Sigmoid colon (tissue), 4 donors: ENCODE measurements around the gene DMBT1.

Experiments used
- CTCF ChIP-seq, 4 experiments: fragments of 450-650 bp in 3 of 4; fragments of 200-600 bp in 1 of 4; IDR thresholded peaks; one replicate each; pipeline ENCODE4 v1.5.1; 2016 to 2019; ENCODE audit warnings: antibody characterized with exemption in 4 of 4, mild to moderate bottlenecking in 3 of 4, moderate library complexity in 2 of 4
- POLR2AphosphoS5 ChIP-seq, 4 donors: sonication (generic); formaldehyde crosslinking; IDR thresholded peaks; one replicate each; pipeline ENCODE4 v1.6.1; 2017; ENCODE audit warnings: antibody characterized with exemption in 4 of 4

- TF ChIP-seq POLR2AphosphoS5 (IDR thresholded peaks at IDR 0.05) (no peak), CTCF (IDR thresholded peaks at IDR 0.05) (no peak)
These were observed 1.2 kb downstream of the DMBT1 start for GRCh38 chr10:122561792-122562191.
